ENCODE measurements around the gene DCUN1D2.

Gene DCUN1D2

GRCh38 chr13:113430378-113431110, 60.0 kb downstream of the DCUN1D2 start:
- Mint-ChIP-seq H3K4me3 (no peak overlapping the region), H3K27me3 (no peaks in the 10 kb centered on the region), H3K9me3 (no peaks in the 10 kb centered on the region), H3K36me3 (ENCODE audit: low read depth) (no peaks in the 10 kb centered on the region), H3K27ac (no peak overlapping the region), H3K4me1 (ENCODE audit: low read depth) (no peaks in the 10 kb centered on the region)
- intact Hi-C loops (cut with micrococcal nuclease): no loop called here

DNA sequence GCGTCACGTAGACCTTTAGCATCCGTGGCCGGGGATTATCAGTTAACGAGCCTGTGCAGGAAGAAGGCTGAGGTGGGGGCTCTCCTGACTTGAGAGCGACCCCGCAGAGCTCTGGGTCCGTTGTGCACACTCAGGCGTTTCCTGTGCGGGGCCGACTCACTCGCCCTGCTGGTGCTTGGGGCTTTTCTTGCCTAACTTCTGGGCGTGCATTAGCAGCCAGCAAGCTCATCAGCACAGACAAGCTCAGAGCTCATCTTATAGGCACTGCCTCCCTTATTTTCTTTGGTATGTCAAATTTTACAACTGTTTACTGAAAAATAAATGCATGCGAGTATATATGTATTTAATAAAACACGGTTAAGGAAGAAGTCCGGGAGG, 60.9 kb downstream of the DCUN1D2 start:
- no peaks in the 10 kb centered on the region for H3K4me1 Mint-ChIP-seq (ENCODE audit: low read depth)
- no peak overlapping the region for H3K27ac Mint-ChIP-seq

GRCh38 chr13:113428871-113429607, 61.5 kb downstream of the DCUN1D2 start:
- Mint-ChIP-seq H3K4me1 (ENCODE audit: low read depth) (no peaks in the 10 kb centered on the region), H3K27me3 (no peaks in the 10 kb centered on the region), H3K9me3 (no peaks in the 10 kb centered on the region), H3K4me3 (no peak overlapping the region), H3K36me3 (ENCODE audit: low read depth) (no peaks in the 10 kb centered on the region), H3K27ac (no peak overlapping the region)
- intact Hi-C loops (cut with micrococcal nuclease): no loop called here

More for the DNA sequence above, 60.9 kb downstream of the DCUN1D2 start:
- no peaks in the 10 kb centered on the region for H3K9me3 Mint-ChIP-seq
- H3K36me3 Mint-ChIP-seq (ENCODE audit: low read depth): no peaks in the 10 kb centered on the region
- H3K4me3 Mint-ChIP-seq: no peak overlapping the region
- intact Hi-C loops (cut with micrococcal nuclease): no loop called here
- no peaks in the 10 kb centered on the region for H3K27me3 Mint-ChIP-seq

DNA sequence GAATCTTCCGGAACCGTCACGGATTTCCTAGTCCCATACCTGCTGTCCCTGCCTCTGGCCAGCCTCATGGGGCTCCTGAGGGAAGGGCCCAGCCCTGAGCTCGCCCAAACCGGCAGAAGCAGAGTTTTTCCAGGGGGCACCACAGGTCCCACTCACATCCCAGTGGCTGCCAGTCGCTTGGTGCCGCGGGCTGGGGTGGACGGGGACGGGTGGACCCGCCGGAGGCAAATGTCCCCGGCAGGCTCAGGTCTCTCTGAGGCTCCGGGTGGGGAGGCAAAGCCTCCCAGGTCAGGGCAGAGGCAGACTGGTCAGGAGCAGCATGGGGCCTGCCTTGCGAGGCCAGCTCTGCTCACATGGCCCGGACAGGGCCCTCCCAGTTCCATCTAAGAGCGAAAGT, 62.0 kb downstream of the DCUN1D2 start:
- Mint-ChIP-seq H3K27ac (no peak overlapping the region), H3K27me3 (no peaks in the 10 kb centered on the region), H3K4me1 (ENCODE audit: low read depth) (no peaks in the 10 kb centered on the region), H3K9me3 (no peaks in the 10 kb centered on the region), H3K4me3 (no peak overlapping the region), H3K36me3 (ENCODE audit: low read depth) (no peaks in the 10 kb centered on the region)
- intact Hi-C loops (cut with micrococcal nuclease): no loop called here

- no peaks in the 10 kb centered on the region for H3K36me3 Mint-ChIP-seq (ENCODE audit: low read depth)
- H3K9me3 Mint-ChIP-seq: no peaks in the 10 kb centered on the region
- H3K4me1 Mint-ChIP-seq (ENCODE audit: low read depth): no peaks in the 10 kb centered on the region
- intact Hi-C loops (cut with micrococcal nuclease): no loop called here
- H3K27me3 Mint-ChIP-seq: no peaks in the 10 kb centered on the region
- no peak overlapping the region for H3K4me3 Mint-ChIP-seq
- no peak overlapping the region for H3K27ac Mint-ChIP-seq
Observed at GRCh38 chr13:113427562-113428468, 62.7 kb downstream of the DCUN1D2 start.

- no peaks in the 10 kb centered on the region for H3K9me3 Mint-ChIP-seq
- H3K27ac Mint-ChIP-seq: no peak overlapping the region
- no peak overlapping the region for H3K4me3 Mint-ChIP-seq
- no peaks in the 10 kb centered on the region for H3K36me3 Mint-ChIP-seq (ENCODE audit: low read depth)
- no peaks in the 10 kb centered on the region for H3K4me1 Mint-ChIP-seq (ENCODE audit: low read depth)
- intact Hi-C loops (cut with micrococcal nuclease): no loop called here
- H3K27me3 Mint-ChIP-seq: no peaks in the 10 kb centered on the region
Observed at GRCh38 chr13:113426591-113426986, 63.9 kb downstream of the DCUN1D2 start.

DNA sequence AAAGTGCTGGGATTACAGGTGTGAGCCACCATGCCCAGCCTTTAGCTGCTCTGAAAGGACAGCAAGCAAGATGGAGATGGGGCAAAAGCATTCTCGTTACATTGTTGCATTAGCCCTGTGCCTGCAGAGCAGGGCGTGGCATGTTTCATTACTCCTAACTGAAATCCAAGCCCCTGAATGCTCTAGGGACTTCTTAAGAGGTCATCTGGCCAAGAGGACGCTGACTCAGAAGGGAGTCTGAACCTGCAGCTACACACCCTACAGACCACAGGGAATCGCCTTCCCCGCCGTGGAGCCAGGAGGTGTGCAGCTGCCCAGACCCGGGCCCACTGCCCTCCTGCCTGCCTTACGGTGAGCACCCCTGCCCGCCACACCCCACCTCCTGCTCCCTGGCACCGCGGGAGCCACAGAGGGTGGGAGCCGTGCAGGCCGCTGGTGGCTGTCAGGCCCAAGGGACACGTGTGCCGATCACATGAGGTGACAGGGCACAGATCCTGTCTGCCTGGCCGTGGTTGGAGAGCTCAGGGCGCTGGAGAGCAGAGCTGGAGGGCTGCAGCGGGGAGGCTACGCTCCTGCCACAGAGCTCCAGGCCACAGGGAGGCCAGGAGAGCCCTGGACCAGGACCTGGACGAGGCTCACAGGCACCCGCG, 64.4 kb downstream of the DCUN1D2 start:
- Mint-ChIP-seq H3K27me3 (no peaks in the 10 kb centered on the region), H3K9me3 (no peaks in the 10 kb centered on the region), H3K4me1 (ENCODE audit: low read depth) (no peaks in the 10 kb centered on the region), H3K36me3 (ENCODE audit: low read depth) (no peaks in the 10 kb centered on the region), H3K27ac (no peak overlapping the region), H3K4me3 (no peak overlapping the region)
- intact Hi-C loops (cut with micrococcal nuclease): no loop called here

DNA sequence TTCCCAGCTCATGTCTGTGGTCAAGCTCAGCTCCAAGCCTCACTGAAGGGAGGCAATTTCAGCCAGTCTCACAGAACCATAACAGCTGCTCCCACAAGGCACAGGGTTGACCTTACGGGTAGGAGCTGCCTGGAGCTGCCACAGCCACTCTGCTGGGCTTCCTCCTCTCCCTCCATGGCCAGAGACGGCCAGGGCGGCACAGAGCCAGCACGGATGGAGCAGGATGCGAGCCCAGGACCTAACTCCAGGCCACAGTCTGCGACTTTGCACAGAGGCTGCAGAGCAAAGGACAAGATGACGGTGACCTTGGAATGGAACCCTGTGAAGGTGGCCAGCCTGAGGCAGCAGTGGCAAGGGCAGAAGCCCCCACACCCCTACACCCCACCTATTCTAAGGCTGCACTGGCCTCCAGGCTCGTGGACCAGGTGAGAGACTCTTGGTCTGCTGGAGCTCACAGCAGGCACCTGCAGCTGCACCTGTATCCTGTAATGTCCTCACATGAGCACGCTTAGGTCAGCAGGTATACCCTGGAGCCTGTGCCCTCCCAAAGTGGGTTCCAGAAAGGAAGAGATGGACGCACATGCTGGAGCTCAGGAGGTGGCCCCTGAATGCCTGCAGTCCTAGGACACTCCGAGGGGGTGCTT, 66.9 kb downstream of the DCUN1D2 start:
- H3K36me3 Mint-ChIP-seq (ENCODE audit: low read depth): no peaks in the 10 kb centered on the region
- no peak overlapping the region for H3K4me3 Mint-ChIP-seq
- H3K27ac Mint-ChIP-seq: no peak overlapping the region
- H3K9me3 Mint-ChIP-seq: no peaks in the 10 kb centered on the region
- no peaks in the 10 kb centered on the region for H3K4me1 Mint-ChIP-seq (ENCODE audit: low read depth)
- intact Hi-C loops (cut with micrococcal nuclease): no loop called here
- H3K27me3 Mint-ChIP-seq: no peaks in the 10 kb centered on the region

- no peaks in the 10 kb centered on the region for H3K36me3 Mint-ChIP-seq (ENCODE audit: low read depth)
- H3K9me3 Mint-ChIP-seq: no peaks in the 10 kb centered on the region
- H3K27ac Mint-ChIP-seq: no peak overlapping the region
- intact Hi-C loops (cut with micrococcal nuclease): no loop called here
- H3K4me3 Mint-ChIP-seq: no peak overlapping the region
- peaks cover under 1% of the 10 kb centered on the region for H3K27me3 Mint-ChIP-seq
- H3K4me1 Mint-ChIP-seq (ENCODE audit: low read depth): peaks cover 2% of the 10 kb centered on the region
Observed at GRCh38 chr13:113422807-113423519, 67.5 kb downstream of the DCUN1D2 start.

DNA sequence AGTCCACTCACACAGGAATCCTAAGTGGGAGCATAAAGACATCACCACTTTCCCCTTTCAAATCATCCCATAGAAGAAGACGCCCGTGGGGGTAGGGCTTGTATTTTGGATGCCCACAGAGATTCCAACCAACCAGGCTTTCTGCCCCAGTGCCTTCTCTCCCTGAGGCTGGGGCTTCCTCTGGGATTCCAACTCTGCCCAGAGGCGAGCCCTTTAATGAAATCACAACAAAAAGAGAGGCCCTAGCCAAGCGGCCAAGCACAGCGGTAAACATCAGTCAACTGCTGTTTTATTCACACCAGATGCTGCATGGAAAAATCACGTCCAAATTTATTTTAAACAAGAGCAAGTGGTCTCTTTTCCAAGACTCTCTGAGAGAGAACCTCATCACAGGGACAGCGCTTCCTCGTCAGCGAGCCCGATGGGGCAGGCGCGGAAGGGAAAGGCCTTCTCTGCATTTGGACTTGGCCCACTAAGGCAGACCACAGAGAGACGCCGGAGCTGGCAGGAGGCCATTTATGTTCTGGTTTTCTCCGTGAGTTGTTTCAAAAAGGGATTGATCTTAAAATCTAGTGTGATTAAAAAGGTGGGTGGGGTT, 68.7 kb downstream of the DCUN1D2 start:
- no peak overlapping the region for H3K4me3 Mint-ChIP-seq
- H3K4me1 Mint-ChIP-seq (ENCODE audit: low read depth): peaks cover 4% of the 10 kb centered on the region
- intact Hi-C loops (cut with micrococcal nuclease): no loop called here
- no peak overlapping the region for H3K27ac Mint-ChIP-seq
- H3K9me3 Mint-ChIP-seq: no peaks in the 10 kb centered on the region
- peaks cover 7% of the 10 kb centered on the region for H3K27me3 Mint-ChIP-seq
- no peaks in the 10 kb centered on the region for H3K36me3 Mint-ChIP-seq (ENCODE audit: low read depth)

DNA sequence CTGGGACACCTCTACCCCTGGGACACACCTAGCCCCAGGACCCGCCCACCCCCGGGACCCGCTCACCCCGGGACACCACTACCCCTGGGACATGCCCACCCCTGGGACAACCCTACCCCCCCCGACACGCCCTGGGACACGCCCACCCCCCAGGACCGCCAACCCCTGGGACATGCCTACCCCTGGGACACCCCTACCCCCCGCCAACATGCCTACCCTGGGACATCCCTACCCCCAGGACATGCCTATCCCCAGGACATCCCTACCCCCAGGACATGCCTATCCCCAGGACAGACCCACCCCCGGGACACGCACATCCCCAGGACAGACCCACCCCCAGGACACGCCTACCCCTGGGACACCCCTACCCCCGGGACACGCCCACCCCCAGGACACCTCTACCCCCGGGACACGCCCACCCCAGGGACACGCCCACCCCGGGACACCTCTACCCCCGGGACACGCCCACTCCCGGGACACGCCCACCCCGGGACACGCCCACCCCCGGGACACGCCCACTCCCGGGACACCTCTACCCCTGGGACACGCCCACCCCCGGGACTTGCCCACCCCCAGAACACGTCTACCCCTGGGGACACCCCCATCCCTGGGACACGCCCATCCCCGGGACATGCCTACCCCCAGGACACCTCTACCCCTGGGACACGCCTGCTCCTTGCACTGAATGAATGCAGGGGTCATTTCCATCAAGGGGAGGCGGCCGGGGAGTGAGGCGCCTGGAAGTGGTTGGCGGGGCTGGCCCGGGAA, 69.5 kb downstream of the DCUN1D2 start:
- Mint-ChIP-seq H3K9me3 (no peaks in the 10 kb centered on the region), H3K27me3 (peaks cover 8% of the 10 kb centered on the region), H3K36me3 (ENCODE audit: low read depth) (no peaks in the 10 kb centered on the region), H3K4me1 (ENCODE audit: low read depth) (peaks cover 4% of the 10 kb centered on the region), H3K4me3 (no peak overlapping the region), H3K27ac (no peak overlapping the region)
- intact Hi-C loops (cut with micrococcal nuclease): no loop called here

DNA sequence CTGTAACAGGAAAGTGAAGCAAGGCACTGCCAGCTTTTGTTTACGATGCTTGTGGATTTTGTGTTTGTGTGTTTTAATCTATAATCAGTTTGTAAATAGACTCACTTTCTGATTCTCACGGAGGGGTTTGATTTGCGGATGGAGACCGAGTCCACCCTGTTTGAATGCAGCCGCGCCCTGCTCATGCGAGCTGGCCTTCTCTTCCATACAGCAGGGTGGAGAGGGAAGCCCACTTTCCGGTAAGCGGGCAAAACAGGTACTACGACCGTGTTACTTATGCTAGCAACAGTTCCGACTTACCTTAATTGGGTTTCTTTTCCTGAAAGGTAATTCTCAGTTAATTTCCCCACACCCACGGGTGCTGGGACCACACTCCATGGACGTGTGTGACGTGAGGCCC, 70.3 kb downstream of the DCUN1D2 start:
- intact Hi-C loops (cut with micrococcal nuclease): no loop called here

More for the DNA sequence above, 70.3 kb downstream of the DCUN1D2 start:
- H3K27ac Mint-ChIP-seq: no peak overlapping the region
- no peaks in the 10 kb centered on the region for H3K36me3 Mint-ChIP-seq (ENCODE audit: low read depth)
- peaks cover 4% of the 10 kb centered on the region for H3K4me1 Mint-ChIP-seq (ENCODE audit: low read depth)
- H3K4me3 Mint-ChIP-seq: no peak overlapping the region
- H3K27me3 Mint-ChIP-seq: peaks cover 8% of the 10 kb centered on the region
- H3K9me3 Mint-ChIP-seq: no peaks in the 10 kb centered on the region

Measured in dendritic cell treated with granulocyte-macrophage colony-stimulating factor and Interleukin-4, amounts not matched to agents 40 ng/mL and 50 ng/mL, for 4 days (primary cell).